ENCODE measurements around the gene HELLS. TPM values are rescaled to one million over a fixed set of nuclear protein-coding genes. Genes with fewer than 3 reads are reported as not detected.

HELLS gene
- total and polyA plus RNA-seq, 12 donors: 0.32 to 4.5 (median 0.78) TPM

DNA sequence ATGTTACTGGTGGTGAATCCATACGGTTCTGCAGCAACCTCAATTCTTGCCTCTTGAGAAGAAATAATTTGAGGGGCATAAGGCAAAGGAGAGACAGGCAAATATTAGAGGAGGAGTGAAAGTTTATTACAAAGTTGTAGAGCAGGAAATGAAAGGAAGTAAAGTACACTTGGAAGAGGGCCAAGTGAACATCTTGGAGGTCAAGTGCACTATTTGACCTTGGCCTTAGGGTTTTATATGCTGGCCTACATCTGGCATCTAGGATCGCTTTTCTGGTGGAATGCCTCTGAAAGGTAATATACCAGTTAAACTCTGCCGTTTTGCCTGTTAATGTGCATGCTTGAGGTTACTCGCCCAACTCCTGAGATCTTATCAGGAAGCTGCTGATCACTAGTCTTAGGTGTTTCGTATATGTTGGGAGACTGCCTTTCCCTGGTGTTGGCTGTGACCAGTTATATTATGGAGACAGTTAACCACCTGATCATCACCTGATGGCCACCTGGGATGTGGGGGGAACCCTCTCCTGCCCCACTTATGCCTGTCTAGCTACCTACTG is 71.9 kb downstream of the HELLS start:
- WGBS, 2 donors: 73 to 78% methylated on average over 5 of the region's 5 CpGs
- intact Hi-C loops (cut with DNase I): no loop called here
- Histone ChIP-seq H3K9me3 (no peaks in the 10 kb centered on the region), H3K27me3 (no peaks in the 10 kb centered on the region), H3K4me1 (no peaks in the 10 kb centered on the region), H3K27ac (no peak overlapping the region), H3K4me3 (no peak overlapping the region), H3K36me3 (no peaks in the 10 kb centered on the region)
- DNase-seq (no peak), ATAC-seq (no peak)
- no peak for TF ChIP-seq CTCF (IDR thresholded peaks at IDR 0.05)

GRCh38 chr10:94622666-94623205 is 77.1 kb downstream of the HELLS start:
- H3K4me3 ChIP-seq: no peak overlapping the region
- H3K4me1 ChIP-seq: no peaks in the 10 kb centered on the region
- ATAC-seq: no peak
- whole genome bisulfite sequencing, 2 donors: 20 to 31% methylated on average over 1 of the region's 1 CpG
- H3K27ac ChIP-seq: no peak overlapping the region
- TF ChIP-seq CTCF (IDR thresholded peaks at IDR 0.05): no peak
- no peak for DNase-seq
- H3K9me3 ChIP-seq: peaks cover 0 to 4% (median 0%) of the 10 kb centered on the region in 11 donors
- H3K27me3 ChIP-seq: no peaks in the 10 kb centered on the region
- intact Hi-C loops (cut with DNase I): no loop called here
- H3K36me3 ChIP-seq: no peaks in the 10 kb centered on the region

GRCh38 chr10:94623572-94623971 is 78.0 kb downstream of the HELLS start:
- 50 to 54% methylated on average over 2 of the region's 2 CpGs for WGBS, 2 donors
- H3K27me3 ChIP-seq: no peaks in the 10 kb centered on the region
- no peaks in the 10 kb centered on the region for H3K4me1 ChIP-seq
- DNase-seq (no peak), ATAC-seq (no peak)
- H3K9me3 ChIP-seq: peaks cover 0 to 4% (median 0%) of the 10 kb centered on the region in 11 donors
- no peak overlapping the region for H3K27ac ChIP-seq
- intact Hi-C loops (cut with DNase I): no loop called here
- no peak overlapping the region for H3K4me3 ChIP-seq
- TF ChIP-seq CTCF (IDR thresholded peaks at IDR 0.05): no peak
- H3K36me3 ChIP-seq: no peaks in the 10 kb centered on the region

DNA sequence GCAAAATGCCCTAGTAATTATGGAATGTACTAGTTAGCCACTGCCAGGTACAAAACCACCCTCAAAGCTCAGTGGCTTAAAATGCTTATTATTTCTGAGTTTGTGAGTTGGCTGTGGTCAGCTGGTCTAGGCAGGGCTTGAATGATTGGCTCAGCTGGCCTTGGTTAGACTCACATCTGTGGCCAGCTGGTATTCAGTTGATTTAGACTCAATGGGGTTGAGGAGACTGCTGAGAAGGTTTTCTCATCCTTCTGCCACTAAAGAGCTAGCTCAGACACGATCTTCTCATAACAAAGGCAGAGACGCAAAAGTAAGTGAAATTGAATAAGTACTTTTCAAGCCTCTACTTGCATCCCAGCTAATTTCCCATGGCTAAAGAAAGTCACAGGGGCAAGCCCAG is 80.9 kb downstream of the HELLS start:
- Histone ChIP-seq H3K4me1 (no peaks in the 10 kb centered on the region), H3K27ac (no peak overlapping the region), H3K9me3 (peaks cover 0 to 4% (median 0%) of the 10 kb centered on the region in 11 donors), H3K27me3 (no peaks in the 10 kb centered on the region), H3K4me3 (no peak overlapping the region), H3K36me3 (no peaks in the 10 kb centered on the region)
- intact Hi-C loops (cut with DNase I): no loop called here
- DNase-seq (no peak), ATAC-seq (no peak)
- WGBS, 2 donors: 76 to 79% methylated on average over 2 of the region's 2 CpGs
- TF ChIP-seq CTCF (IDR thresholded peaks at IDR 0.05): no peak
